Measurements from ENCODE around the gene SLC2A4. TPM values are rescaled to one million over a fixed set of nuclear protein-coding genes. Genes with fewer than 3 reads are reported as not detected.

SLC2A4 gene
- total and polyA plus RNA-seq, 9 donors, result 0.83 to 9.8 (median 3.4) TPM

GRCh38 chr17:7246779-7247178 lies 34.7 kb upstream of the SLC2A4 start:
- intact Hi-C loops (cut with DNase I), result no loop called here
- Histone ChIP-seq H3K27me3 (no peaks in the 10 kb centered on the region), H3K36me3 (no peaks in the 10 kb centered on the region), H3K9me3 (no peaks in the 10 kb centered on the region), H3K4me3 (no peak overlapping the region), H3K27ac (no peak overlapping the region), H3K4me1 (ENCODE audit: insufficient read depth) (peaks cover 9% of the 10 kb centered on the region)
- TF ChIP-seq EP300 (IDR thresholded peaks at IDR 0.05) (no peak), POLR2A (IDR thresholded peaks at IDR 0.05) (no peak)
- TF ChIP-seq, protein P1, sequence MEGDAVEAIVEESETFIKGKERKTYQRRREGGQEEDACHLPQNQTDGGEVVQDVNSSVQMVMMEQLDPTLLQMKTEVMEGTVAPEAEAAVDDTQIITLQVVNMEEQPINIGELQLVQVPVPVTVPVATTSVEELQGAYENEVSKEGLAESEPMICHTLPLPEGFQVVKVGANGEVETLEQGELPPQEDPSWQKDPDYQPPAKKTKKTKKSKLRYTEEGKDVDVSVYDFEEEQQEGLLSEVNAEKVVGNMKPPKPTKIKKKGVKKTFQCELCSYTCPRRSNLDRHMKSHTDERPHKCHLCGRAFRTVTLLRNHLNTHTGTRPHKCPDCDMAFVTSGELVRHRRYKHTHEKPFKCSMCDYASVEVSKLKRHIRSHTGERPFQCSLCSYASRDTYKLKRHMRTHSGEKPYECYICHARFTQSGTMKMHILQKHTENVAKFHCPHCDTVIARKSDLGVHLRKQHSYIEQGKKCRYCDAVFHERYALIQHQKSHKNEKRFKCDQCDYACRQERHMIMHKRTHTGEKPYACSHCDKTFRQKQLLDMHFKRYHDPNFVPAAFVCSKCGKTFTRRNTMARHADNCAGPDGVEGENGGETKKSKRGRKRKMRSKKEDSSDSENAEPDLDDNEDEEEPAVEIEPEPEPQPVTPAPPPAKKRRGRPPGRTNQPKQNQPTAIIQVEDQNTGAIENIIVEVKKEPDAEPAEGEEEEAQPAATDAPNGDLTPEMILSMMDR (IDR thresholded peaks at IDR 0.05), result no peak
- no peak for DNase-seq
- WGBS, 3 donors, result 86 to 90% (median 87%) methylated on average over 5 of the region's 5 CpGs

- no peak overlapping the region for H3K4me3 ChIP-seq
- peaks cover 9% of the 10 kb centered on the region for H3K4me1 ChIP-seq (ENCODE audit: insufficient read depth)
- no peaks in the 10 kb centered on the region for H3K36me3 ChIP-seq
- no peaks in the 10 kb centered on the region for H3K27me3 ChIP-seq
- no peak overlapping the region for H3K27ac ChIP-seq
- intact Hi-C loops (cut with DNase I), result no loop called here
- DNase-seq, result no peak
- 69 to 74% (median 73%) methylated on average over 4 of the region's 4 CpGs for WGBS, 3 donors
- no peaks in the 10 kb centered on the region for H3K9me3 ChIP-seq
- TF ChIP-seq, protein P1 (IDR thresholded peaks at IDR 0.05), result no peak
- no peak for TF ChIP-seq POLR2A (IDR thresholded peaks at IDR 0.05)
- TF ChIP-seq EP300 (IDR thresholded peaks at IDR 0.05), result no peak
These were observed 32.7 kb upstream of the SLC2A4 start for GRCh38 chr17:7248796-7249195.

DNA sequence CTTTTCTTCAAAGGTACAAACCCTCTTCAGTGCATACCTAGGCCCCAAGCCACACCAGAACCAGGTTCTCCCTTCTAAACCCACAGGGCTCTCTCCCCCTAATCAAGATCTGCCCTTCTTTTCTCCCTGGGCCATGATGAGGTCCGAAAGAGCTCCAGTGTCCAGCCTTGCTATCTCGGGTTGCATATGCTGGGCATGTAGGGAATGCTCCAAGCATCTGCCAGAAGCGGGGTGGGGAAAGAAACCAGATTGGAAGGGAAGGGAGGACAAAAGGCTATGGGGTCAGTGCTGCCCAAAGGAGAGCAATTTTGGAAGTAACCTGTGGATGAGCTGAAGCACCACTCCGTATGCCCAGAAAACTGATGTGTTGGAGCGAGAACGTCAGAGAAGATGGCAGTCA lies 32.3 kb upstream of the SLC2A4 start:
- TF ChIP-seq, protein P1 (IDR thresholded peaks at IDR 0.05), result no peak
- TF ChIP-seq POLR2A (IDR thresholded peaks at IDR 0.05) (no peak), EP300 (IDR thresholded peaks at IDR 0.05) (no peak)
- Histone ChIP-seq H3K4me3 (no peak overlapping the region), H3K27ac (no peak overlapping the region), H3K4me1 (ENCODE audit: insufficient read depth) (peaks cover 9% of the 10 kb centered on the region), H3K27me3 (no peaks in the 10 kb centered on the region), H3K36me3 (no peaks in the 10 kb centered on the region), H3K9me3 (no peaks in the 10 kb centered on the region)
- intact Hi-C loops (cut with DNase I), result no loop called here
- no peak for DNase-seq
- WGBS, 3 donors, result 69 to 75% (median 72%) methylated on average over 6 of the region's 6 CpGs

GRCh38 chr17:7249830-7250229 lies 31.7 kb upstream of the SLC2A4 start:
- WGBS, 3 donors, result 85 to 89% (median 87%) methylated on average over 7 of the region's 7 CpGs
- DNase-seq, result no peak
- intact Hi-C loops (cut with DNase I), result no loop called here
- H3K27me3 ChIP-seq, result no peaks in the 10 kb centered on the region
- no peak overlapping the region for H3K27ac ChIP-seq
- no peak for TF ChIP-seq POLR2A (IDR thresholded peaks at IDR 0.05)
- H3K9me3 ChIP-seq, result no peaks in the 10 kb centered on the region
- no peaks in the 10 kb centered on the region for H3K36me3 ChIP-seq
- H3K4me1 ChIP-seq (ENCODE audit: insufficient read depth), result peaks cover 9% of the 10 kb centered on the region
- H3K4me3 ChIP-seq, result no peak overlapping the region

DNA sequence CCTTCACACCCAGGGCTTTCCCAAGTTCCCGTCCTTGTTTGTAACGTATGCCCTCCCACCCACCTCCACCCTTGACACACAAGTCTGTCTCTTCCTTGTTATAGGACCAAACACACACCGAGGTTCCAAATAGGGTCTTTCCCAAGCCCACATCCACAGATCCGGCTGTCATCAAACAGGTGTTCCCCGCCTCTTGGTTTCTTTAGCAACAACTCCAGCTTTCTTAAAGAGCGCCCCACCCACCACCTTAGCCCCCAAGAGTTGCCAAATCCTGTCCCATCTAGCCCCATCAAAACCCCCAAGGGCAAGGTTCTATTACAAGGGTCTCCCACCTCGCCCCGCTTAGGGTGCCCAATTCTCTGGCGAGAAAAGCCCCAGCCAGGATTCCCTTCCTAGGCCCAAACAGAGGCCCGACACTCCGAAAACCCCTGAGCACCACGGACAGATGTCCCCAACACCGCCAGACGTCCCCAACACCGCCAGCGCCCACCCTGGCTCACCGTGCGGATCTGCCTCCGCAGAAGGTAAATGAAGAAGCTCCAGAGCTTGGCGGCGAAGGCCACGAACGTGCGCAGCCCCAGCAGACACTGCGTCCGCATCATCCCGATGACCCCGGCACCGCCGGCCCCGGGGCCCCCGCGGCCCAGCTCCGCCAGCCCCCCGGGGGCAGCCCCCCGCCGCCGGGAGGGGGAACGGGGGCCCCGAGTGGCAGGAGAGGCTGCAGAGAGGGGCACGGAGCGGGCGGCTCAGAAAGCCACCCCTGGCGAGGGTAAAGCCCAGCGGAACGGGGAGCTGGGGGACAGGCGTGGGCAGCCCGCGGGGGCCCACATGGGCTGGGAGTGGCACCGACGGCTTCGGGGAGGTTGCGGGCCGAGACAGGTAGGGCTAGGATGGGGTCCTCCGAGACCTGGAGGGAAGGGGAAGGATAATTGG lies 30.6 kb upstream of the SLC2A4 start:
- no peak for TF ChIP-seq POLR2A (IDR thresholded peaks at IDR 0.05)
- no peak for TF ChIP-seq EP300 (IDR thresholded peaks at IDR 0.05)
- TF ChIP-seq, protein P1 (IDR thresholded peaks at IDR 0.05), result no peak
- Histone ChIP-seq H3K27me3 (no peaks in the 10 kb centered on the region), H3K36me3 (no peaks in the 10 kb centered on the region), H3K4me1 (ENCODE audit: insufficient read depth) (peaks cover 9% of the 10 kb centered on the region), H3K27ac (peak overlapping the region; percentile 82 to 98), H3K9me3 (no peaks in the 10 kb centered on the region), H3K4me3 (peak overlapping the region; percentile 96)
- DNase-seq, result peak in 3 of 5 donors; percentile 25 to 63 (median 61)
- intact Hi-C loops (cut with DNase I), result no loop called here
- 0 to 1% (median 1%) methylated on average over 25 to 55 of the region's 55 CpGs for WGBS, 3 donors
